Measurements from ENCODE around the gene PPP1R3C.

DNA sequence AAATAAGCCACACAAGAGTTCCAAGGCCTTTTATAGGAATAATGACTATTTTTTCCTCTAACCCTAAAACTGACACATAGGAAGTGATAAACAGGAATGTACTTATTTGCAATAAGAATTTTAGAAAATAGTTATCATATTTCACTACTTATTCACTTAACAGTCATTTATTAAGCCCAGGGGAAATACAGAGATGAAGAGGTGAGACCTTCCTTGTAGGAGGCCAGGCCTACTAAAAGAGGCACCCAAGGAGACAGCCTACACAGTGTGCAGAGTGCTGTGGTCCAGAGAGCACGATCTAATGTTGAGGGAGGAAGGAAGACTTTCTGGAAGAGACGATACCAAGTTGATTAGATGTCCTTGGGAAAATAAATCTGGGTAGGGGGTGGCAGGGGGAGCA is 45.0 kb upstream of the PPP1R3C start:
- TF ChIP-seq, protein P1, sequence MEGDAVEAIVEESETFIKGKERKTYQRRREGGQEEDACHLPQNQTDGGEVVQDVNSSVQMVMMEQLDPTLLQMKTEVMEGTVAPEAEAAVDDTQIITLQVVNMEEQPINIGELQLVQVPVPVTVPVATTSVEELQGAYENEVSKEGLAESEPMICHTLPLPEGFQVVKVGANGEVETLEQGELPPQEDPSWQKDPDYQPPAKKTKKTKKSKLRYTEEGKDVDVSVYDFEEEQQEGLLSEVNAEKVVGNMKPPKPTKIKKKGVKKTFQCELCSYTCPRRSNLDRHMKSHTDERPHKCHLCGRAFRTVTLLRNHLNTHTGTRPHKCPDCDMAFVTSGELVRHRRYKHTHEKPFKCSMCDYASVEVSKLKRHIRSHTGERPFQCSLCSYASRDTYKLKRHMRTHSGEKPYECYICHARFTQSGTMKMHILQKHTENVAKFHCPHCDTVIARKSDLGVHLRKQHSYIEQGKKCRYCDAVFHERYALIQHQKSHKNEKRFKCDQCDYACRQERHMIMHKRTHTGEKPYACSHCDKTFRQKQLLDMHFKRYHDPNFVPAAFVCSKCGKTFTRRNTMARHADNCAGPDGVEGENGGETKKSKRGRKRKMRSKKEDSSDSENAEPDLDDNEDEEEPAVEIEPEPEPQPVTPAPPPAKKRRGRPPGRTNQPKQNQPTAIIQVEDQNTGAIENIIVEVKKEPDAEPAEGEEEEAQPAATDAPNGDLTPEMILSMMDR (IDR thresholded peaks at IDR 0.05) = no peak
- no peak for TF ChIP-seq POLR2A (IDR thresholded peaks at IDR 0.05)

Data from testis (tissue), 2 donors.